Left colon (tissue), 2 donors: ENCODE data around the gene CD99L2. TPM values are rescaled to one million over a fixed set of nuclear protein-coding genes. Genes with fewer than 3 reads are reported as not detected.
A peak's percentile ranks its signal among the peaks of the same experiment; 100 is the strongest.

Experiments
- ATAC-seq: fragments of 200-7000 bp; cut with Tn5 transposase; one replicate; pipeline ENCODE4 v1.9.1; 2020; ENCODE audit warnings: mild to moderate bottlenecking, moderate library complexity
- DNase-seq, 2 donors: peaks; one replicate each; pipeline ENCODE4 v3.0.0-alpha.2; 2020
- intact Hi-C, 2 donors: fragments of 100-400 bp; cut with DNase I in 1 of 2; cut with micrococcal nuclease in 1 of 2; formaldehyde crosslinking; loops; one replicate each; pipeline versions ENCODE4 v1.11.2 to v1.14.0; 2022; cut with DNase I, micrococcal nuclease
- total RNA-seq, 2 donors: library from RNA; stranded (reverse); fragmentation: NEBNext Ultra II Directional; extraction: Animal tissue kit (Norgen Biotek cat#: 25700); gene quantifications; one replicate each; pipeline ENCODE4 v1.2.1, GENCODE V29; 2021
- donor health status: DM: no; HTN: no; CAD: no.
- donor health status: DM: yes; HTN: yes; CAD: no.

Gene CD99L2
- total RNA-seq, 2 donors from 2014 or later: 11.3 to 16.9 TPM

- no peak for ATAC-seq
- DNase-seq: no peak
- intact Hi-C loops: no loop called here
These were observed 29.8 kb downstream of the CD99L2 start for GRCh38 chrX:150868625-150869024.

GRCh38 chrX:150864127-150864526 is 34.3 kb downstream of the CD99L2 start:
- DNase-seq (no peak), ATAC-seq (no peak)
- intact Hi-C loops: no loop called here

GRCh38 chrX:150863191-150863590 is 35.3 kb downstream of the CD99L2 start:
- DNase-seq (no peak), ATAC-seq (no peak)
- intact Hi-C loops: no loop called here

GRCh38 chrX:150857453-150857852 is 41.0 kb downstream of the CD99L2 start:
- no peak for DNase-seq
- intact Hi-C loops: no loop called here
- ATAC-seq: no peak

- intact Hi-C loops: no loop called here
- ATAC-seq (no peak), DNase-seq (no peak)
These were observed 41.7 kb downstream of the CD99L2 start for GRCh38 chrX:150856785-150857184.

GRCh38 chrX:150856101-150856500 is 42.4 kb downstream of the CD99L2 start:
- DNase-seq (no peak), ATAC-seq (no peak)
- intact Hi-C loops: no loop called here

- ATAC-seq: no peak
These were observed 43.6 kb downstream of the CD99L2 start for GRCh38 chrX:150854856-150855255.

GRCh38 chrX:150849996-150850720 is 48.3 kb downstream of the CD99L2 start:
- ATAC-seq: no peak
- intact Hi-C loops: no loop called here
- no peak for DNase-seq

More at GRCh38 chrX:150854856-150855255, 43.6 kb downstream of the CD99L2 start:
- no peak for DNase-seq
- intact Hi-C loops: no loop called here

GRCh38 chrX:150849486-150849885 is 49.0 kb downstream of the CD99L2 start:
- intact Hi-C loops: no loop called here
- DNase-seq (no peak), ATAC-seq (no peak)

GRCh38 chrX:150848914-150849365 is 49.5 kb downstream of the CD99L2 start:
- ATAC-seq: peak; percentile 81
- intact Hi-C loops: no loop called here
- DNase-seq: peak in 1 of 2 donors; percentile 10

- ATAC-seq: peak; percentile 37
These were observed 51.4 kb downstream of the CD99L2 start for GRCh38 chrX:150847088-150847487.

GRCh38 chrX:150846130-150846529 is 52.3 kb downstream of the CD99L2 start:
- no peak for ATAC-seq
- DNase-seq: no peak
- intact Hi-C loops: no loop called here

More at GRCh38 chrX:150847088-150847487, 51.4 kb downstream of the CD99L2 start:
- DNase-seq: no peak
- intact Hi-C loops: no loop called here

GRCh38 chrX:150845091-150845490 is 53.4 kb downstream of the CD99L2 start:
- intact Hi-C loops: no loop called here
- DNase-seq (no peak), ATAC-seq (no peak)

- no peak for ATAC-seq
- intact Hi-C loops: no loop called here
- no peak for DNase-seq
These were observed 54.5 kb downstream of the CD99L2 start for GRCh38 chrX:150844016-150844415.

GRCh38 chrX:150842198-150842685 is 56.2 kb downstream of the CD99L2 start:
- peak; percentile 49 for ATAC-seq
- intact Hi-C loops: no loop called here
- DNase-seq: peak in 1 of 2 donors; percentile 20

- intact Hi-C loops: no loop called here
- no peak for DNase-seq
- no peak for ATAC-seq
These were observed 56.8 kb downstream of the CD99L2 start for GRCh38 chrX:150841456-150842197.

GRCh38 chrX:150837845-150838244 is 60.6 kb downstream of the CD99L2 start:
- intact Hi-C loops: no loop called here
- no peak for ATAC-seq
- DNase-seq: no peak

GRCh38 chrX:150834695-150835094 is 63.8 kb downstream of the CD99L2 start:
- ATAC-seq: no peak
- intact Hi-C loops: no loop called here
- DNase-seq: no peak

- intact Hi-C loops: no loop called here
- ATAC-seq (no peak), DNase-seq (no peak)
These were observed 64.9 kb downstream of the CD99L2 start for GRCh38 chrX:150833454-150834056.

GRCh38 chrX:150831863-150832262 is 66.6 kb downstream of the CD99L2 start:
- intact Hi-C loops: no loop called here
- ATAC-seq (no peak), DNase-seq (no peak)
